HG03354 (cell line): ENCODE measurements around the gene TP53I13.

Experiments used
- ATAC-seq: cut with Tn5 transposase; IDR thresholded peaks from one replicate; pipeline ENCODE4 v1.9.1; 2021; ENCODE audit warnings: mild to moderate bottlenecking; ENCODE audit not compliant: unreplicated experiment, poor library complexity, severe bottlenecking

The TP53I13 gene

GRCh38 chr17:29578626-29579485, 10.4 kb downstream of the TP53I13 start:
- ATAC-seq: no peak

- ATAC-seq: peak; percentile 79
These were observed 11.6 kb downstream of the TP53I13 start for GRCh38 chr17:29579866-29580771.

GRCh38 chr17:29581583-29582253, 13.2 kb downstream of the TP53I13 start:
- no peak for ATAC-seq

GRCh38 chr17:29582254-29582765, 13.8 kb downstream of the TP53I13 start:
- no peak for ATAC-seq

- no peak for ATAC-seq
These were observed 14.3 kb downstream of the TP53I13 start for GRCh38 chr17:29582772-29583171.

GRCh38 chr17:29583324-29584248, 15.1 kb downstream of the TP53I13 start:
- no peak for ATAC-seq

GRCh38 chr17:29584452-29585079, 16.1 kb downstream of the TP53I13 start:
- no peak for ATAC-seq

- ATAC-seq: no peak
These were observed 16.7 kb downstream of the TP53I13 start for GRCh38 chr17:29585080-29585751.

GRCh38 chr17:29586676-29587469, 18.4 kb downstream of the TP53I13 start:
- no peak for ATAC-seq

GRCh38 chr17:29587591-29587990, 19.1 kb downstream of the TP53I13 start:
- ATAC-seq: no peak

- no peak for ATAC-seq
These were observed 19.6 kb downstream of the TP53I13 start for GRCh38 chr17:29588017-29588561.

- peak; percentile 22 for ATAC-seq
These were observed 20.3 kb downstream of the TP53I13 start for GRCh38 chr17:29588562-29589411.

- ATAC-seq: peak; percentile 63
These were observed 21.3 kb downstream of the TP53I13 start, which contains the start of gene GIT1 for GRCh38 chr17:29589524-29590410. Gene GIT1, minus strand, starts transcription at chr17:29589648. Its CDS starts 270 bp downstream, at chr17:29589378.

GRCh38 chr17:29590411-29591145, 22.1 kb downstream of the TP53I13 start:
- no peak for ATAC-seq
